Activated CD4-positive, alpha-beta T cell treated with anti-CD3 and anti-CD28 coated beads, Interleukin-10, Interleukin-2, amounts not matched to agents 100 ng/mL and 50 ng/mL, durations not matched to agents 16 hours and 8 hours (primary cell): ENCODE measurements around the gene DUOXA2.
"Not testable (repeated sequence)": the region's sequence is repeated elsewhere in the genome, so short reads cannot be mapped to it uniquely, and the experiment has no call there.

ENCODE experiments used
- DNase-seq: peaks from one replicate; pipeline ENCODE4 v3.0.0-alpha.2; 2020

Gene DUOXA2

GRCh38 chr15:45097466-45097865 is 16.7 kb upstream of the DUOXA2 start:
- DNase-seq = no peak

GRCh38 chr15:45099549-45100165 is 14.5 kb upstream of the DUOXA2 start:
- DNase-seq = no peak

- DNase-seq = no peak
Measured at GRCh38 chr15:45100884-45101625, 13.1 kb upstream of the DUOXA2 start.

- no peak for DNase-seq
Measured at GRCh38 chr15:45101749-45102148, 12.4 kb upstream of the DUOXA2 start.

GRCh38 chr15:45102226-45102625 is 11.9 kb upstream of the DUOXA2 start:
- DNase-seq = no peak

- not testable (repeated sequence) for DNase-seq
Measured at GRCh38 chr15:45104170-45104569, 10.0 kb upstream of the DUOXA2 start.

- DNase-seq = no peak
Measured at GRCh38 chr15:45105586-45105985, 8.5 kb upstream of the DUOXA2 start.

GRCh38 chr15:45106002-45106790 is 7.9 kb upstream of the DUOXA2 start:
- no peak for DNase-seq

- no peak for DNase-seq
Measured at GRCh38 chr15:45107941-45108630, 6.0 kb upstream of the DUOXA2 start.

- DNase-seq = no peak
Measured at GRCh38 chr15:45110256-45110820, 3.8 kb upstream of the DUOXA2 start.

- no peak for DNase-seq
Measured at GRCh38 chr15:45111390-45112142, 2.6 kb upstream of the DUOXA2 start.

- DNase-seq = no peak
Measured at GRCh38 chr15:45112143-45112590, 2.0 kb upstream of the DUOXA2 start.

GRCh38 chr15:45112591-45113379 is 1.3 kb upstream of the DUOXA2 start:
- no peak for DNase-seq

GRCh38 chr15:45113380-45113990 is 641 bp upstream of the DUOXA2 start:
- DNase-seq = no peak

GRCh38 chr15:45114751-45115085 is 592 bp downstream of the DUOXA2 start:
- DNase-seq = no peak

- no peak for DNase-seq
Measured at GRCh38 chr15:45115312-45115820, 1.2 kb downstream of the DUOXA2 start.

GRCh38 chr15:45116006-45116481 is 1.9 kb downstream of the DUOXA2 start:
- no peak for DNase-seq

- DNase-seq = no peak
Measured at GRCh38 chr15:45116482-45117307, 2.6 kb downstream of the DUOXA2 start.

GRCh38 chr15:45117308-45118130 is 3.4 kb downstream of the DUOXA2 start:
- DNase-seq = no peak
